ENCODE results near the gene CRYGS.

DNA sequence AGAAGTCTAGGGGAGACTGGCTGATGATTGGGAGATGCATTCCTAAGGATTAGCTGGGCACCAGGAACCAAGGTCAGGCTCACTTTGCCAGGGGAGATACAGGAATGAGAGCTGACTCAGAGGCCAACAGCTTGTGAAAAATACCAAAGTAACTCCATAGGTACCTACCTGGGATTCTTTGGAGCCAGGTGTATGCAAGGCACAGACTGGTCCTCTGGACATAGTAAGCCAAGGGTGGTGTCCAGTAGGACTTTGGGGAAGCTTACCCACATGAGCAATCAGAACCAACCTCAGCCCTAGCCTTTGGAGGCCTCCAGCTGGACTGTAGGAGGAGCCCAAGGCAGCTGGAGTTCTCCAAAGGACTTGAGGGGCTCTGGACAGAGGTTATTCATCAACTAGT lies 47.5 kb downstream of the CRYGS start:
- TF ChIP-seq CTCF (IDR thresholded peaks at IDR 0.05; ENCODE audit: low read depth, low read length, poor library complexity, severe bottlenecking) (no peak), EZH2phosphoT487 (IDR thresholded peaks at IDR 0.05; ENCODE audit: borderline replicate concordance, low read length) (no peak)
